ENCODE results near the gene NYAP1.
"Not testable (repeated sequence)": the region's sequence is repeated elsewhere in the genome, so short reads cannot be mapped to it uniquely, and the experiment has no call there.

Gene NYAP1

GRCh38 chr7:100517305-100517704 lies 33.6 kb downstream of the NYAP1 start:
- Histone ChIP-seq H3K27ac (ENCODE audit: extremely low read depth, low read depth, low read length) (no peak overlapping the region), H3K9me3 (ENCODE audit: control insufficient read depth, insufficient read depth, low read depth, low read length) (no peaks in the 10 kb centered on the region), H3K4me1 (ENCODE audit: control insufficient read depth, insufficient read depth, low read length) (no peaks in the 10 kb centered on the region), H3K4me3 (ENCODE audit: low read depth, low read length) (no peak overlapping the region), H3K36me3 (ENCODE audit: control insufficient read depth in 2 of 2, insufficient read depth in 1 of 2, low read length in 2 of 2) (no peaks in the 10 kb centered on the region)
- ChIA-PET CTCF (interaction anchor here (0.6 to 1.4 kb wide), 2 partner anchors 34 to 47 kb away, joined by 4 to 9 read pairs; no protein-coding TSS in a partner anchor), POLR2A (no interaction called here)
- TF ChIP-seq ZNF350 (tag by site-specific recombination; IDR thresholded peaks at IDR 0.05) (no peak), ZNF157 (tag by site-specific recombination; IDR thresholded peaks at IDR 0.05) (peak; percentile 97)

GRCh38 chr7:100519580-100519979 lies 35.9 kb downstream of the NYAP1 start:
- Histone ChIP-seq H3K27ac (ENCODE audit: extremely low read depth, low read depth, low read length) (no peak overlapping the region), H3K4me3 (ENCODE audit: low read depth, low read length) (no peak overlapping the region), H3K9me3 (ENCODE audit: control insufficient read depth, insufficient read depth, low read depth, low read length) (no peaks in the 10 kb centered on the region), H3K4me1 (ENCODE audit: control insufficient read depth, insufficient read depth, low read length) (no peaks in the 10 kb centered on the region), H3K36me3 (ENCODE audit: control insufficient read depth in 2 of 2, insufficient read depth in 1 of 2, low read length in 2 of 2) (no peaks in the 10 kb centered on the region)
- TF ChIP-seq ZNF133 (tag by site-specific recombination; IDR thresholded peaks at IDR 0.05) (no peak), ZBTB21 (tag by site-specific recombination; IDR thresholded peaks at IDR 0.05) (no peak), ZNF707 (tag by site-specific recombination; IDR thresholded peaks at IDR 0.05) (no peak), ZNF121 (tag by site-specific recombination; IDR thresholded peaks at IDR 0.05) (peak; percentile 92), ZBTB1 (tag by site-specific recombination; IDR thresholded peaks at IDR 0.05) (no peak), ZNF658 (tag by site-specific recombination; IDR thresholded peaks at IDR 0.05) (no peak), ZNF677 (tag by site-specific recombination; IDR thresholded peaks at IDR 0.05) (no peak)
- ChIA-PET CTCF (interaction anchor here (0.9 to 2.4 kb wide), 3 partner anchors 15 to 40 kb away, joined by 3 to 8 read pairs (median 5); no protein-coding TSS in a partner anchor), POLR2A (interaction anchor here (0.6 to 1.4 kb wide), 2 partner anchors 19 to 26 kb away, joined by 3 to 4 read pairs; partner anchors contain the start of gene AGFG2)

GRCh38 chr7:100520138-100520537 lies 36.4 kb downstream of the NYAP1 start:
- no peaks in the 10 kb centered on the region for H3K4me1 ChIP-seq (ENCODE audit: control insufficient read depth, insufficient read depth, low read length)
- H3K36me3 ChIP-seq (ENCODE audit: control insufficient read depth in 2 of 2, insufficient read depth in 1 of 2, low read length in 2 of 2): no peaks in the 10 kb centered on the region
- H3K4me3 ChIP-seq (ENCODE audit: low read depth, low read length): no peak overlapping the region
- H3K27ac ChIP-seq (ENCODE audit: extremely low read depth, low read depth, low read length): no peak overlapping the region
- POLR2A ChIA-PET: interaction anchor here (0.6 to 1.4 kb wide), 2 partner anchors 19 to 25 kb away, joined by 3 to 4 read pairs; partner anchors contain the start of gene AGFG2
- no peak for TF ChIP-seq ZNF146 (tag by site-specific recombination; IDR thresholded peaks at IDR 0.05)
- TF ChIP-seq, protein P1, sequence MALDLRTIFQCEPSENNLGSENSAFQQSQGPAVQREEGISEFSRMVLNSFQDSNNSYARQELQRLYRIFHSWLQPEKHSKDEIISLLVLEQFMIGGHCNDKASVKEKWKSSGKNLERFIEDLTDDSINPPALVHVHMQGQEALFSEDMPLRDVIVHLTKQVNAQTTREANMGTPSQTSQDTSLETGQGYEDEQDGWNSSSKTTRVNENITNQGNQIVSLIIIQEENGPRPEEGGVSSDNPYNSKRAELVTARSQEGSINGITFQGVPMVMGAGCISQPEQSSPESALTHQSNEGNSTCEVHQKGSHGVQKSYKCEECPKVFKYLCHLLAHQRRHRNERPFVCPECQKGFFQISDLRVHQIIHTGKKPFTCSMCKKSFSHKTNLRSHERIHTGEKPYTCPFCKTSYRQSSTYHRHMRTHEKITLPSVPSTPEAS (tag by site-specific recombination; IDR thresholded peaks at IDR 0.05): peak; percentile 77
- CTCF ChIA-PET: interaction anchor here (0.6 to 2.4 kb wide), 4 partner anchors 15 to 39 kb away, joined by 3 to 8 read pairs (median 4); no protein-coding TSS in a partner anchor
- H3K9me3 ChIP-seq (ENCODE audit: control insufficient read depth, insufficient read depth, low read depth, low read length): no peaks in the 10 kb centered on the region

- Histone ChIP-seq H3K4me1 (ENCODE audit: control insufficient read depth, insufficient read depth, low read length) (no peaks in the 10 kb centered on the region), H3K9me3 (ENCODE audit: control insufficient read depth, insufficient read depth, low read depth, low read length) (no peaks in the 10 kb centered on the region), H3K36me3 (ENCODE audit: control insufficient read depth in 2 of 2, insufficient read depth in 1 of 2, low read length in 2 of 2) (no peaks in the 10 kb centered on the region), H3K27ac (ENCODE audit: extremely low read depth, low read depth, low read length) (no peak overlapping the region), H3K4me3 (ENCODE audit: low read depth, low read length) (no peak overlapping the region)
- ChIA-PET POLR2A (interaction anchor here (0.6 kb wide), 1 partner anchor 18 kb away, joined by 3 read pairs; no protein-coding TSS in a partner anchor), CTCF (interaction anchor here (0.6 to 1.1 kb wide), 3 partner anchors 24 to 67 kb away, joined by 3 to 4 read pairs (median 3); no protein-coding TSS in a partner anchor)
- no peak for TF ChIP-seq ZNF558 (tag by site-specific recombination; IDR thresholded peaks at IDR 0.05)
- TF ChIP-seq ZNF48 (tag by site-specific recombination; IDR thresholded peaks at IDR 0.05): no peak
- TF ChIP-seq ZBTB48 (tag by site-specific recombination; IDR thresholded peaks at IDR 0.05): no peak
- TF ChIP-seq ZNF157 (tag by site-specific recombination; IDR thresholded peaks at IDR 0.05): peak; percentile 78
- peak; percentile 50; the same call in 1 of the 2 replicates for TF ChIP-seq ZNF10 (tag by site-specific recombination; IDR thresholded peaks at IDR 0.05)
Observed at GRCh38 chr7:100521076-100521475, 37.3 kb downstream of the NYAP1 start.

DNA sequence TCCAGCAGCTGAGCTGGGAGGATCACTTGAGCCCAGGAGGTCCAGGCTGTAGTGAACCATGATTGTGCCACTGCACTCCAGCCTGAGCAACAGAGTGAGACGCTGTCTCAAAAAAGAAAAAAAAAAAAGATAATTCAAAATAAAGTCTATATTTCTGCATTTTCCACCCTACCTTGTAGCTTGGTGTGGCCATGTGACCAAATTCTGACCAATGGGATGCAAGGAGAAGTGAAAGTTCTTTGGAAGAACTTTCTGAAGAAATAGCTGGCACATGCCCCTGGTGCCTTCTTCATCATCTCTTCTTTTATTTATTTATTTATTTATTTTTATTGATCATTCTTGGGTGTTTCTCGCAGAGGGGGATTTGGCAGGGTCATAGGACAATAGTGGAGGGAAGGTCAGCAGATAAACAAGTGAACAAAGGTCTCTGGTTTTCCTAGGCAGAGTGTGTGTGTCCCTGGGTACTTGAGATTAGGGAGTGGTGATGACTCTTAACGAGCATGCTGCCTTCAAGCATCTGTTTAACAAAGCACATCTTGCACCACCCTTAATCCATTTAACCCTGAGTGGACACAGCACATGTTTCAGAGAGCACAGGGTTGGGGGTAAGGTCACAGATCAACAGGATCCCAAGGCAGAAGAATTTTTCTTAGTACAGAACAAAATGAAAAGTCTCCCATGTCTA lies 38.3 kb downstream of the NYAP1 start:
- H3K36me3 ChIP-seq (ENCODE audit: control insufficient read depth in 2 of 2, insufficient read depth in 1 of 2, low read length in 2 of 2); H3K9me3 ChIP-seq (ENCODE audit: control insufficient read depth, insufficient read depth, low read depth, low read length); H3K4me1 ChIP-seq (ENCODE audit: control insufficient read depth, insufficient read depth, low read length); H3K27ac ChIP-seq (ENCODE audit: extremely low read depth, low read depth, low read length); H3K4me3 ChIP-seq (ENCODE audit: low read depth, low read length): not testable (repeated sequence)
- ChIA-PET CTCF (interaction anchor here (0.6 to 1.1 kb wide), 4 partner anchors 24 to 135 kb away, joined by 3 to 4 read pairs (median 4); no protein-coding TSS in a partner anchor), POLR2A (interaction anchor here (0.6 to 0.7 kb wide), 3 partner anchors 9 to 353 kb away, joined by 3 to 4 read pairs (median 3); partner anchors contain the start of gene SRRT)

DNA sequence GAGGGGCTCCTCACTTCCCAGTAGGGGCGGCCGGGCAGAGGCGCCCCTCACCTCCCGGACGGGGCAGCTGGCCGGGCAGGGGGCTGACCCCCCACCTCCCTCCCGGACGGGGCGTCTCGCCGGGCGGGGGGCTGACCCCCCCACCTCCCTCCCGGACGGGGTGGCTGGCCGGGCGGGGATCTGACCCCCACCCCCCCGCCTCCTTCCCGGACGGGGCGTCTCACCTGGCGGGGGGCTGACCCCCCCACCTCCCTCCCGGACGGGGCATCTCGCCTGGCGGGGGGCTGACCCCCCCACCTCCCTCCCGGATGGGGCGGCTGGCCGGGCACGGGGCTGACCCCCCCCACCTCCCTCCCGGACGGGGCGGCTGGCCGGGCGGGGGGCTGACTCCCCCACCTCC lies 39.5 kb downstream of the NYAP1 start:
- CTCF ChIA-PET; H3K9me3 ChIP-seq (ENCODE audit: control insufficient read depth, insufficient read depth, low read depth, low read length); H3K4me1 ChIP-seq (ENCODE audit: control insufficient read depth, insufficient read depth, low read length); H3K4me3 ChIP-seq (ENCODE audit: low read depth, low read length); POLR2A ChIA-PET; H3K27ac ChIP-seq (ENCODE audit: extremely low read depth, low read depth, low read length); H3K36me3 ChIP-seq (ENCODE audit: control insufficient read depth in 2 of 2, insufficient read depth in 1 of 2, low read length in 2 of 2): not testable (repeated sequence)
